GM20000 (cell line): Measurements from ENCODE around the gene GFRA3.
"Not testable (repeated sequence)": the region's sequence is repeated elsewhere in the genome, so short reads cannot be mapped to it uniquely, and the experiment has no call there.

Experiments
- DNase-seq: peaks from one replicate; pipeline ENCODE4 v3.0.0; 2012; ENCODE audit warnings: low spot score
- TF ChIP-seq, protein P1 (sequence below): IDR thresholded peaks from 2 replicates; pipeline ENCODE4 v1.5.1; 2012; ENCODE audit warnings: mild to moderate bottlenecking, control low read depth; ENCODE audit errors: extremely low read depth, missing control alignments

The GFRA3 gene

DNA sequence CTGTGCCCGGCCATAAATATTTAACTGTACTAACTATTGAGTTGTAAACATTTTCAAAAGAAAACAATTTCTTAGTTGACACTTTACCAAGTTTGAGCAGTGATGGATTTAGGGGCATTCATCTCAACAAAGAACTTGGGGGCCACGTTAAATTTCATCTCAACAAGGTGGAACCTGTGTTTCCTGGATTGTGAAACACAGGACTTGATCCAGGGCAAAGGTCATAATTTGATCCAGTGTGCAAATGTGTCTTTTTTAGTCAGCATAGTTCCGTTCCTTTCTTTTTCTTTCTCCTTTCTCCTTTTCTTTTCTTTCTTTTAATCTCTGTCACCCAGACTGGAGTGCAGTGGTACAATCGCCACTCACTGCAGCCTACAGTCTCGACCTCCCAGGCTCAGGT lies 3.1 kb downstream of the GFRA3 start:
- DNase-seq = no peak
- TF ChIP-seq, protein P1, sequence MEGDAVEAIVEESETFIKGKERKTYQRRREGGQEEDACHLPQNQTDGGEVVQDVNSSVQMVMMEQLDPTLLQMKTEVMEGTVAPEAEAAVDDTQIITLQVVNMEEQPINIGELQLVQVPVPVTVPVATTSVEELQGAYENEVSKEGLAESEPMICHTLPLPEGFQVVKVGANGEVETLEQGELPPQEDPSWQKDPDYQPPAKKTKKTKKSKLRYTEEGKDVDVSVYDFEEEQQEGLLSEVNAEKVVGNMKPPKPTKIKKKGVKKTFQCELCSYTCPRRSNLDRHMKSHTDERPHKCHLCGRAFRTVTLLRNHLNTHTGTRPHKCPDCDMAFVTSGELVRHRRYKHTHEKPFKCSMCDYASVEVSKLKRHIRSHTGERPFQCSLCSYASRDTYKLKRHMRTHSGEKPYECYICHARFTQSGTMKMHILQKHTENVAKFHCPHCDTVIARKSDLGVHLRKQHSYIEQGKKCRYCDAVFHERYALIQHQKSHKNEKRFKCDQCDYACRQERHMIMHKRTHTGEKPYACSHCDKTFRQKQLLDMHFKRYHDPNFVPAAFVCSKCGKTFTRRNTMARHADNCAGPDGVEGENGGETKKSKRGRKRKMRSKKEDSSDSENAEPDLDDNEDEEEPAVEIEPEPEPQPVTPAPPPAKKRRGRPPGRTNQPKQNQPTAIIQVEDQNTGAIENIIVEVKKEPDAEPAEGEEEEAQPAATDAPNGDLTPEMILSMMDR = no peak

DNA sequence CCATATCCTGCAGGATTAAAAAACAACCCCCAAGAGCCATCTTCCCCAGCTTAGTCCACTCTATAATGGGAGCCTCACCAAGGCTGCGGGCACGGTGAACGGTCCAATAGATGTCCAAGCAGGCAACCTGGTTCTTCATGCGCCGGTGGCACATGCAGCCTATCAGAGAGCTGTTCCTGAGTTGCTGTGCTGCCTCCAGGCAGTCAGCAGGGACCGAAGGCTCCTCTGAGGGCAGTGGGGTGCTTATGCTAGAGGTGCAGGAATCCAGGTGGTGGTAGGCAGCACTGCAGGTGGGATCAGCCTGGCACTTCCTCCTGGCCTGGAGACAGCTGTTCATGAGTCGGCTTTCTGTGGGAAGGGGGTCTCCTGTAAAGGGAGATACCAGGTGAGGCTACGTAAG lies 10.2 kb downstream of the GFRA3 start:
- TF ChIP-seq, protein P1 = no peak
- no peak for DNase-seq

DNA sequence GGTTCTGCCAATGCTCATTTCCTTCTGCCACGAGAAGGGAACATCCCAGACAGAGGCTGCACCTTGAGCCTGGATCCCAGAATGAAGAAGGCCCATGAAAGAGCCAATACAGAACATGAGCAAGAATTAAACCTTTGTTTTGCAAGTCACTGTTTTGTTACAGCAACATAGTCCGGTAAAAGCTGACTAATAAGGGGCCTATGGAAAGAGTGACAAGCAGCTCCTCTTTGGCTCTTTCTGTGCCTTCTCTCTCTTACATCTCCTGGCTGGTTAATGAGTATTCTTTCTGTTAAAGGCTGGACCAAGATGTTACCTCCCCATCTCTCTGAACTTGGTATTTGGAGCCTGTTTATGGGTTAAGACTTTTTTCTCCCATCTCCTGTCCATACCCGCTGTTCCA lies 10.8 kb downstream of the GFRA3 start:
- no peak for DNase-seq
- TF ChIP-seq, protein P1 = no peak

GRCh38 chr5:138258704-138259292 lies 15.6 kb downstream of the GFRA3 start:
- no peak for DNase-seq
- TF ChIP-seq, protein P1 = no peak

- DNase-seq = no peak
- TF ChIP-seq, protein P1 = no peak
Measured at GRCh38 chr5:138257583-138257982, 16.8 kb downstream of the GFRA3 start.

DNA sequence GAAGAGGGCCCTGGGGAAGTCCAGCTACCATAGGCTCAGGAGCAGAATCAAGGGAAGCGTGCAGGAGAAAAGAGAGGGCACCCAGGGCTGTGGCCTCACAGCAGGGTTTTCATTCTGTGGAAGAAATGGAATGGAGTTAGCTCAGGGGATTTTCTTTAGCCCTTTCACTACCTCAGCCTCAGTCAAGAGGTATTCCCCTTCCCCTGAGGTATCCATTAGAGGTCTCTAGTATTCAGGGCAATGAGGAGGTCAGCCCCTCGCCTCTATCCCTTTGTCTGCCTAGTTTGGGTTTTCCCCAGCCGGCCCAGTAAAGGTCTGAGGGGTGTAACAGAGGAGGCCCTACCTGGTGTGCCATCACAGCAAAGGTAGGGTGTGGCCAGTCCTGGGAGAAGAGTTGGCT lies 21.5 kb downstream of the GFRA3 start:
- TF ChIP-seq, protein P1 = no peak
- no peak for DNase-seq

DNA sequence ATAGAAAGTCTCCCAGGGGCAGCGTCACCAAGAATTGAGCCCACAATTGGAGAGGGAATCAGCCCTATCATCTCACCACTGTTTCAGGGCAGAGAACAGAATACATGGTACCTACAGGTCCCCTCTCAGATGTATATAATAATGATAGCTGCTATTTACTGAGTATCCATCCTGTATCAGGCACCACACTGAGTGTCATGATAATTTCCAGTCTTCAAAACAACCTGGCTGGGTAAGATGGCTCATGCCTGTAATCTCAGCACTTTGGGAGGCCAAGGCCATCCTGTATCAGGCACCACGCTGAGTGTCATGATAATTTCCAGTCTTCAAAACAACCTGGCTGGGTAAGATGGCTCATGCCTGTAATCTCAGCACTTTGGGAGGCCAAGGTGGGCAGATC lies 26.6 kb downstream of the GFRA3 start:
- not testable (repeated sequence) for DNase-seq

- DNase-seq = no peak
- TF ChIP-seq, protein P1 = no peak
Measured at GRCh38 chr5:138246822-138247221, 27.6 kb downstream of the GFRA3 start.
